NK-92 treated with Interleukin-12 subunit alpha and Interleukin-12 subunit beta, amount 100 ng/mL, for 24 hours (cell line): ENCODE data around the gene NLRP3.

Experiments used
- DNase-seq: peaks from one replicate; lab custom pipeline; 2025; lab: John Stamatoyannopoulos, UW

NLRP3 gene

GRCh38 chr1:247437551-247438505 lies 21.9 kb downstream of the NLRP3 start:
- no peak for DNase-seq

DNA sequence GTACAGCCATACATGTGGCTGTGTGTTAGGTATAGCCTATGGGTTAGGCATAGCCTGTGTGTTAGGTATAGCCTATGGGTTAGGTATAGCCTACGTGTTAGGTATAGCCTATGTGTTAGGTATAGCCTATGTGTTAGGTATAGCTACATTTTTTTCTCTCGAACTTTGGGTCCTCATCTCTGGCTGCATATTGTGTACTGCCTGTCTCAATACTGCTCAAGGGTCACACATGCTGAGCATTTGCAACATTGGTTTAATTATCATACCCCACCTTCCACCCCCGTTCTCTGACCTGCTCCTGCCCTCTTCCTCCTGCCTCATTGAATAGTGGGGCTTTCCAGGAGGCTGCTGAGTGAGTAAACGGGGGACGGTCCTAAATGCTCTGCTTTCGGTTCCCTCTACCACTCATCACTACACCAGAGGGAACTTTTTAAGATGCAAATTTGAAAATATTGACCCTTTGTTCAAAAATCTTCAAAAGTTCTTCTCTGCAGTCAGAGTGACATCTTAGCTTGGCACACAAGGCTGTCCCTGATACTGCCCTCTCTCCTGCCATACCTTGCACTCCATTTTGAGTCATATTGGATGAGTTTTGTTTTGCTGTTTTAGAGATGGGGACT lies 24.1 kb downstream of the NLRP3 start:
- DNase-seq, result no peak

- DNase-seq, result no peak
Measured at GRCh38 chr1:247441606-247442005, 25.6 kb downstream of the NLRP3 start.

- DNase-seq, result no peak
Measured at GRCh38 chr1:247442164-247442563, 26.2 kb downstream of the NLRP3 start.

- no peak for DNase-seq
Measured at GRCh38 chr1:247443641-247444040, 27.7 kb downstream of the NLRP3 start.

GRCh38 chr1:247444571-247444970 lies 28.6 kb downstream of the NLRP3 start:
- DNase-seq, result no peak

GRCh38 chr1:247445526-247446356 lies 29.8 kb downstream of the NLRP3 start:
- no peak for DNase-seq

DNA sequence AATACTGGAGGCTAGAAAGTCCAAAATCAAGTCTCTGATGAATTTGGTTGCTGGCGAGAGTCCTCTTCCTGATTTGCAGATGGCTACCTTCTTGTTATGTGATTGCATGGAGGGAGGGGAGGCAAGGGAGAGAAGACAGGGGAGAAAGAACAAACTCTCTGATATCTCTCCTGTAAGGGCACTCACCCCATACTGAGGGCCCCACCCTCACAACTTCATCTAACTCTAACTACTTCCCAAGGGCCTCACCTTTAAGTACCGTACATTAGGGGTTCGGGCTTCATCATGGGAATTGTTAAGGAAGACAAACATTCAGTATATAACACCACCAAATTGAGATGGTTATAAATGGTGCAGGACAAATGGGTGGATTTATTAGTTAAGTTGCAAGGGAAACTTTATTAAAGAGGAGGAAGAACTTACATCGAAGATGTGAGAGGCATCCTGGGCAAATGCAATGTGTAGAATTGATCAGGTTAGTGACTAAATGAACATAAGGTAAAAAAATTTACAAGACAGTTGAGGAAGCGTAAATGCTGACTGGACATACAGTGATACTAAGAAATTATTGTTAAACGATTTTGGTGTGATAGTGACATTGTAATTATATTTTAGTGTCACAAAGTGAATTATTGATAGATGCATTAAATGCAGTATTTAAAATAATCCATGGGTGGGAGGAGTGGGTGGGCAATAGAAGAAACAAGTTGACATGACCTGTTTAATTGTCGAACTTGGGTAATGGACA lies 31.4 kb downstream of the NLRP3 start:
- DNase-seq, result no peak

- DNase-seq, result no peak
Measured at GRCh38 chr1:247448107-247448791, 32.3 kb downstream of the NLRP3 start.

GRCh38 chr1:247451388-247452010 lies 35.5 kb downstream of the NLRP3 start:
- DNase-seq, result no peak

DNA sequence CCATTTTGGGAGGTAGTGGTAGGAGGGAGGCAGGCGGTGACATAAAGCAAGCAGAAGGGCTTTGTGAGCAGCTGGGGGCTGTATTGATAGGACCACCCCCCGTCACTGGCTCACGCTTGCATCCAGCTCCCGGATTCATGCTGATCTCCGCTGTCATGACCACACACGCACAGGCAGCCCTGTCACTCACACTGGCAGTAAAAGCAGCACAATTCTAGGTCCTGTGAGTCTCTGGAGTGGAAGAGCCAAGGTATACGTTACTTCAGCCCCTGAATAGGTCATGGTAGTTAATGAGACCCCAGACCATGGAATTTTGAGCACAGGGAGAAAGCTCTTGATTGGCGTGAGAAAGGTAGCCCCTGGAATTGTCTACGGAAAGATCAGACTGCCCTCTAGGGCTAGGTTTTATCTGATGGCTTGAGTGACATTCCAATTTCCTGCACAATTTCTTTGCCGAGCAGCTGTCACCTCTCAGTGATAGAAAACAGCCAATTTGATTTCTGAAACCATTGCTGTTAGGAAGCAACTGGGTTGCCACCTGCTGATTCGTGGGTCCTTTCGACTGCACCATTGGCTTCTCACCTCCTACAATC lies 36.6 kb downstream of the NLRP3 start:
- DNase-seq, result no peak

DNA sequence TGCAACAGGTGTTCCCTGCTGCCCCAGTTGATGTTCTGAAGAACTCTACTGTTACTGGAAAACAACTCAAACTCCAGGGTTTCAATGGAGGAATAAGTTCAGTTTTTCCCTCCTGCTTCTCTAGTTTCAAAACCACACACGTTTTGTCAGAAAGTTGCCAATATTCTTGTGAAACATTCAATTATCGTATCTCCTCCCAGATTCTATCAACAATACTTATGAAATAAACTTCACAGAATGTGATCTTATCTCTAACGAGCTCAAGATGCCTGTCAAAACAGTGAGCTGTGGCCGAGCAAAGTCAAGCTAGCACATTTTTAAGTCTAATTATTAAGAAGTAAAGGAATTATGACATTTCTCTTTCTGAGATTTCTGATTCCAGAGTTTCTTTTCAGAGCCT lies 37.3 kb downstream of the NLRP3 start:
- DNase-seq, result no peak

- DNase-seq, result no peak
Measured at GRCh38 chr1:247453997-247454396, 38.0 kb downstream of the NLRP3 start.

- DNase-seq, result no peak
Measured at GRCh38 chr1:247456021-247456420, 40.0 kb downstream of the NLRP3 start.

DNA sequence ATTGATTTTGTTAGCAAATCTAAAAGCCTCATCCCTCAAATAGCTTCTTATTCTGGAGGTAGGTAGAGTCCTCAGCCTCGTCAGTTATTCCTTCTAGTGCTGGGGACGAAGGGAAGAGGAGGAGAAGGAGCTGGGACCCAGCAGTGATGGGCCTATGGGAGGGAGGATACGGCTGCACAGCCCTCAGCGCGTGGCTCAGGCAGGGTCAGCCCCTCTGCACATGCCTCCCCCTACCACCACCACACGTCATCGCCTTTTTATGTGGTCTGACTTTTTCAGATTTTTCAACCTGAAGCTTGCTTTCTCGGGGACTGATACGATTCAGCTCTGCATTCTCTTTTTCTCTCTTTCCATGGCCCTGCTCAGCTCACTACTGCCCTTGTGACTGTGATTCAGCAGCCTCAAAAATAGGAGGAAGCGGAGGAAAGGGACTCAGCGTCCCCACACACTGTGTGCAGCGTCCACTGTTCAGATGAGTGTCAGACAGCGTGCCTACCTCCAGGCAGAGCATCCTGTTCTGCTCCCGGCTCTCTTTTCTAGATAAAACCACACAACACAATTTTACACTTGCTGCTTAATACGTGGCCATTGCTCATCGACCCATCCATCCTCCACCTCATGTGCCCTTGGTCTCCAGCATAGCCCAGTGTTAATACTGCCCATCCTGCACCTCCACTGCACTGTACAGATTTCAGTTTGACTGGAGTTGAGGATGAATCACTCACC lies 41.1 kb downstream of the NLRP3 start:
- DNase-seq, result no peak

DNA sequence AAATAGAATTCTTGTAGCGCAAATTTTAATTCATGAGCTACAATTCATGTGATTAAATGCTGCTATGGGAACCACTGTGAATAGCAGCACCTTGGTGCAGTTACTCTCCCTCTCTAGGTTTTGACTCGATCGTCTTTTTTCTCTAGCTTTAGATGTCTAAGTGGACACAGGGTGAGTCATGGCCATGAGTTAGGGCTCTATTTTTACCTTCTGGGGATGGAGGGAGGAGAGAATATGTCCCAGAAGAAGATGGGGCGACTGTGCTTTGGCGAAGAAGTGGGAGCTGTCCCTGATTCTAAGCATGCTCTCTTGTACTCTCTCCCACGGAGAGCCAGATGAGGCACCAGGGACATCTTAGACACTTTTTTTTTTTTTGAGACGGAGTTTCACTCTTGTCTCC lies 43.5 kb downstream of the NLRP3 start:
- DNase-seq, result no peak

GRCh38 chr1:247465796-247466195 lies 49.8 kb downstream of the NLRP3 start:
- DNase-seq, result no peak

DNA sequence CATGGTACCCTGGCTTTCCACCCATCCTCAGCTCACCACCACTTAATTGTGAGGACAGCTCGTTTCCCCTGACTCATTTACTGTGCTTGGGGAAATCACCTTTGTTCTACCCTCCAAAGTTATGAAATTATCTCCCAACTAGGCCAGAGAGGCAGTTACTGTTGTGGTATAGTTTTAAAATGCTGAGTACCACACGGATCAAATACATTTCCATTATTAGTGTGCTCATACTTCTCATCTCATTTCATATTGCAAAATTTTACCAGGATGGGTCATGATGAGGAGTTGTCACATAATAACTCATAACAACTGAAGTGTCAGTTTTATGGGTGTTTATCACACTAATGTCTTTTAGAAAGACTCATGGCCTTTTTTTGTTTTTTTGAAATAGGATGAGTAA lies 51.2 kb downstream of the NLRP3 start:
- no peak for DNase-seq

- DNase-seq, result no peak
Measured at GRCh38 chr1:247468481-247469140, 52.6 kb downstream of the NLRP3 start.
